Melanocyte of skin (primary cell): ENCODE data around the gene TRIM61. TPM values are rescaled to one million over a fixed set of nuclear protein-coding genes. Genes with fewer than 3 reads are reported as not detected.

Experiments used
- small RNA-seq, 2 donors: library from RNA; depleted of rRNA; stranded (forward); fragments of <200 nt; gene quantifications; one replicate each; pipeline ENCODE3, GENCODE V24; 2012
- total RNA-seq, 2 donors: library from RNA; depleted of rRNA; stranded (reverse); fragments of >200 nt; gene quantifications; 2 replicates each; pipeline ENCODE4 v1.2.3, GENCODE V29; 2012

Gene TRIM61
- total RNA-seq = 1 to 10 TPM; 5.5 to 6.3 TPM

DNA sequence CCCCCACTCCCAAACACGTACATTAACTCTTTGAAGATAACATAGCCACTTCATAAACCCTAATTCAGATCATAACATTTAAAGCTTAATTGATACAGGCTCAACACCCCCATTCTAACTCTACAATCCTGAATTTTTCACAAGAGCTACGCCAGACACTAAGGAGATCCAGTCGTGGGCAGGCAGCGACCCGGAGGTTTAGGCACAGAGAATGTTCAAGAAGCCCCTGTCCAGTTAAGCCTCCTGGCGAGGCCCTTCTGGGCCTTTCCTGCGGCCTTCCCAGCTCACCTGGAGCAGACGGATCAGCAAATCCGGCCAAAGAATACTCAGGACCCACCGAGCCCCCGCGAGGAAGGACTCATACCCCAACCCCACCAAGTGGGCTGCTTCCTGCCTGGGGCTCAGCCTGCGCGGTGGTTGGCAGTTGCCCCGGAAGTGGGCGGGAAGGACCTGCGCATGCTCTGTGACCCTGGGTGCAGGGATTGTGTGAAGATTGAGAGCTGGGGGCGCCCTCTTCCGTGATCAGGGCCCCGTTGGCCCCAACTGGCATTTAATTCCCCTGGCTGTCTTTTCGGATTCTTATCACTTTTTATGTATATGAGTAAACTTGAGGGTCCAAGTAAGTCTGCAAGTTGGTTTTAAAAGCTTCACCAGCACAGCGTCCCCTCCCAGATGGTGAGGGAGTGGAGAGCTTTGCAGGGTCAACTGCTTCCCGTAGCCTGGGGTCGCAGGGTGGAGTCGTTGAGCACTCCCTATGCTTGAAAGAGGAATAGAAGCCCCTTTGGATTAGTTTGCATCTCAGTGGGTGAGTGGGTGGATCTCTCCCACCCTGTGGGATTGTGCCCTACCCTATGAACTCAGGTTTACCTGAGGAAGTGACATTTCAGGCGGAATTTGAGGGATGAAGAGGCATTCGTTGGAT is at the start of gene TRIM61:
Gene TRIM61 (minus strand): TSS at position 415 of the 922 bp plus-strand sequence. CDS start 7,655 bp downstream, outside the sequence.

Small RNA genes within 50 kb of the gene (small RNA-seq; reads per million reads assigned to genes)
- gene AC106872.12 = 0 reads per million in 2 donors

Other genes starting within 250 kb of the TRIM61 start
- not detected for gene SMIM31, start 223.5 kb downstream of the TRIM61 start, total RNA-seq
- not detected for gene APELA, start 100.5 kb downstream of the TRIM61 start, total RNA-seq
- not detected for gene TRIM60, start 54.3 kb upstream of the TRIM61 start, total RNA-seq
- not detected for gene TRIM75, start 76.2 kb upstream of the TRIM61 start, total RNA-seq
- gene TMEM192, start 135.2 kb upstream of the TRIM61 start, total RNA-seq = 10 to 100 TPM; 20.0 to 26.0 TPM
- gene KLHL2, start 229.9 kb upstream of the TRIM61 start, total RNA-seq = 10 to 100 TPM in 1 of 2 donors, 1 to 10 TPM in 1; 6.5 to 12.7 TPM